OCI-M1 (cell line): ENCODE data around the gene FUT6.
"Not testable (repeated sequence)": the region's sequence is repeated elsewhere in the genome, so short reads cannot be mapped to it uniquely, and the experiment has no call there.

Experiments
- DNase-seq: peaks from one replicate; lab custom pipeline; 2025; lab: John Stamatoyannopoulos, UW

The FUT6 gene

DNA sequence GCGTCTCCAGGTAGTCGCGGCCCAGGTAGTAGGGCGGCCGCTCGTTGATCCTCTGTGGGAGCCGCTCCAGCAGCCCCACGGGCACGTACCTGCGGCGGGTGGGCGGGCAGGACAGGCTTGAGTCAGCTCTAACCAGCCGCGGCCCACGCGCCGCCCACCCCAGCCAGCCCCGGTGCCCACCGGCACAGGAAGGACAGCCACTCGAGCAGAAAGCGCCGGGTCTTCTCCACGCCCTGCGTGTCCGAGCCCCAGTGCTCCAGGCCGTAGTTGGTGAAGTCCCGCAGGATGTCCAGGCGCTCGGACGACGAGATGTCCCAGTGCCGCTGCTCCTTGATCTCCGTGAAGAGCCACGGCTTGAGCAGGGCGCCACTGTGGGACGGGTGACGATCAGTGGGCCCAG lies 54.1 kb downstream of the FUT6 start:
- no peak for DNase-seq

DNA sequence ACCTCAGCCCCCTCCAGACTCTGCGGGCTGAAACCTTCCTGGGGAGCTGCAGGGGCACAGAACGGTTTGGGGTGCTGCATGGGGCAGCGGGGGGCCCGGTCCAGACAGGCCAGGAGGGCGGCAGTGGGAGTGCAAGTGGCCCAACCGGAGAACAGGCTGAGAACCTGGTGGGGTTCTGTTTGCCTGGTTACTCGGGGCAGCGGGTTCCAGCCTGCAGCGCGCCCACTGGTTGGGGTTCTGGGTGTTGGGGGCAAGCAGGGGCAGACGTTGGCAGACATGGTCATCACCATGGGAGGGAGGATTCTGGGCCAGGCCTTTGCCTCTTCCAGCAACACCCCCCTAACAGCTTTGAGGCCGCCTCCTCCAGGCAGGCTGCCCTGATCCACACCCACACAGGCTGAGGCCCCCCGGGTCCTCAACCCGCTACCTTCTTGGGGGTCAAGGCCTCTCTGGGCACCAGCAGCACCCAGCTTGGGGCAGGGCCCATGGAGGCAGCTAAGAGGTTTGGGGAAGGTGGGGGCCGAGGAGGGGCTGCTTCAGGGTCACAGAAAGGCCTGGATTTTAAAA lies 54.8 kb downstream of the FUT6 start, which contains the start of gene PRR22:
Gene PRR22 (minus strand): TSS at position 166 of the 567 bp plus-strand sequence. CDS start 86 bp downstream, at position 80.
- DNase-seq, result no peak

DNA sequence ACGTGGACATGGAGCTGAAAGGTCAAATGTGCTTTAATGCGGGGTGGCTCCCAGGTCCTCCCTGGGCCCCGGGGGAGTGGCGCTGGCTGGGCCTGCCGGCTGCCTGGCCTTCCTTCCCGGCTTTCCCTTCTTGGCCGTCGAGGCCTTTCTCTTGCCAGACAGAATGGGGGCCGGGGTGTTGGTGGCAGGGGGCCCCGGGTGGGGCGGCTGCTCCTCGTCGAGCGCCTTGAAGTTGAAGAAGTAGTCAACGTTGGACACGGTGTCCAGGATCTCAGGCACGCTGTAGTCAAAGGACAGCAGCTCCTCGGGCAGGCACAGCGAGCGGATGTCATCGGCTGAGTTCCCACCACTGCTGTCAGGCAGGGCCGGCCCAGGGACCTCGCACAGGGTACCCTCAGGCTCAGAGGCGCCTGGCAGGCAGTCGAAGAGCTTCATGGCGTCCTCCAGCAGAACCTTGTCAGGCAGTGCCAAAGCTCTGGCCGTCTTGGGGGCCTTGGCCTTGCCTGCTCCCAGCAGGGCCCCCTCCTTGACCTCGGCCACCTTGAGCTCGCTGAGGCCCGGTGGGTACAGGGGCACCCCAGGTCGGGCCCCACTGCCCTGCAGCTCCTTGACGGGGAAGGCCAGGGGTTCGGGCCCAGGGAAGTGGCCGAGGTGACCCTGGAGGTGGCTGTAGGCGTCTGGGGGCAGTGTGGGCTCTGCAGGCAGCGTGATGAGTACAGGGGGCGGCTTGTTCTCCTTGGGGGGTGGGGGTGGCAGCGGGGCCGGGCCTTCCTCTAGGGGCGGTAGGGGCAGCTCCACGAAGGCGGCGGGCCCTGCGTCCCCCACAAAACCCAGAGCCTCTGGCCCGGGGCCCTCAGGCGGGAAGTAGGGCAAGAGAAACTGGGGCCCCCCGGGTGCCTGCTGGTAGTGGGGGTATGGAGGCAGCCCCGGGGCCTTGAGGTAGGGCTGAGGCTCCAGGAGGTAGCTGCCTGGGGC lies 56.3 kb downstream of the FUT6 start:
- no peak for DNase-seq

DNA sequence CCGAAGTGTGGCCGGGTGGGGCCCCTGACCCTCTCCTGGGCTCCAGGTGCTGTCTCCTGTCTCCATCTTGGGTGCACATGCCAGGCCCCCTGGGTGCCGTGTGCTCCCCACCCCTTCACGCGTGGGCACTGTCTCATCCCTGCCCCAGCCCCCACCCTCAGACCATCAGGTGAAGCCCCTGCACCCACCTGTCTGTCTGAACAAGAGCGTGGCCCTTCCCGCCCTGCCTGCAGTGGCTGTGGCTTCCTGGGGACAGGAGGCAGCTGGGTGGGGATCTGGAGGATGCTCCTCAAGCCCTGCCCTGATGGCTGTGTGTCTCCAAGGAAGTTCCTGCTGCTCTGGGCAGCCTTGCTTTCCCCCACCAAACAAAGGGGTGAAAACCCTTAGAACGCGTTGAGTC lies 57.2 kb downstream of the FUT6 start:
- DNase-seq, result no peak

DNA sequence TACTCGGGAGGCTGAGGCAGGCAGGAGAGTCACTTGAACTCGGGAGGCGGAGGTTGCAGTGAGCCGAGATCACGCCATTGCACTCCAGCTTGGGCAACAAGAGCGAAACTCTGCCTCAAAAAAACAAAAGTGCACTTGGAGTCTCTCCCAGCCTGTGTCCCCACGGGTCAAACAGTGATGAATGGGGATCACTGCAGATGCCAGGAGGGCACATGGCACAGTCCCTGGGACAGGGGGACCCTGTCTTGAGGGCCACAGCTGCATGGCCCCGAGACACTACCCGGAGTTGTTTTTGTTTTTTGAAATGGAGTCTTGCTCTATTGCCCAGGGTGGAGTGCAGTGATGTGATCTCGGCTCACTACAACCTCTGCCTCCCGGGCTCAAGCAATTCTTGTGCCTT lies 58.6 kb downstream of the FUT6 start:
- DNase-seq, result not testable (repeated sequence)
